Cerebellar nuclear complex (tissue), 1 donor: ENCODE results near the gene KRT38.

ENCODE experiments used
- DNase-seq, 2 experiments: peaks; one replicate each; lab custom pipeline; 2025; lab: John Stamatoyannopoulos, UW

The KRT38 gene

GRCh38 chr17:41440531-41441033 is at the start of gene KRT38:
Gene KRT38 (minus strand): TSS chr17:41440983. CDS start chr17:41440921, 62 bp downstream.
- DNase-seq = no peak

DNA sequence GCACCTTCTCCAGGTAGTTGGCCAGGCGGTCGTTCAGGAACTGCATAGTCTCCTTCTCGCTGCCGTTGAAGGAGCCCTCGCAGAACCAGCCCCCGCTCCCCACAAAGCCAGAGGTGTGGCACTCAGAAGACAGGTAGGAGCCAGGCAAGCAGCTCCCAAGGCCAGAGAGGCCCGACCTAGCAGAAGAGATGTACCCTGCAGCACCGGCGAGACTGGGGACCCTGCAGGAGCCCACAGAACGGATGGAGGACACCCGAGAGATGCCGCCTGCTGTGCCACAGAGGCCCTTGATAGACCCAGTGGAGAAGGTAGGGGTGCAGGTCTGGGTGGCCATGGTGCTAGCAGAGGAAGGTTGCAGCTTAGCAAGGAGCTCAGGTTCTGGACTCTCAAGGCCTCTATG is 48.7 kb upstream of the KRT38 start, which contains the start of gene KRT36:
Gene KRT36, minus strand, starts transcription at position 380 of the 400 bp plus-strand sequence. Its CDS starts 46 bp downstream, at position 334.
- no peak for DNase-seq

DNA sequence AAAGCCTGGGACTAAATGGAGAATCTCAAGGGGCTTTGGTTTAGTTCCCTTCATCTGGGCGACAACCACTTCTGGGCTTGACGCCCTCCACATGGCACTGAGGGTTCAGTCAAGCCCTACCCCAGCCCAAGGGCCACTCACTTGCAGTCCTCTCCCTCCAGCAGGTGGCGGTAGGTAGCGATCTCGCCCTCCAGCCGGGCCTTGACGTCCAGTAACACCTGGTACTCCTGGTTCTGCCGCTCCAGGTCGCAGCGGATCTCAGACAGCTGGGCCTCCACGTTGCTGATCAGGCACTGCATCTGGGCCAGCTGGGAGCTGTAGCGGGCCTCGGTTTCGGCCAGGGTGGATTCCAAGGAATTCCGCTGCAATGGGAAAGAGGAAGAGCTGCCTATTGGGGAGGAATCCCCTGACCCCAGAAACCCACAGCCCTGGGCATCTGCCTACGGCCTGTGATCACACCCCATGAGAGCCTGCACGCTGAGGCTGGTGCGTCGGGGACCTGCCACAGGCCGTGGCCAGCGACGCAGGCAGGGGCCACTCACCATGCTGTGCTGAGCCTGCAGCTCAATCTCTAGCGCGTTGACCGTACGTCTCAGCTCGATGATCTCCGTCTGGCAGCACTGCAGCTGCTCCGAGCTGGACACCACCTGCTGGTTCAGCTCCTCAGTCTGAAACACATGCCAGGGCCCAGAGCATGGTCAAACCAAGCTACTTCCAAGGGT is 46.2 kb upstream of the KRT38 start:
- no peak for DNase-seq

DNA sequence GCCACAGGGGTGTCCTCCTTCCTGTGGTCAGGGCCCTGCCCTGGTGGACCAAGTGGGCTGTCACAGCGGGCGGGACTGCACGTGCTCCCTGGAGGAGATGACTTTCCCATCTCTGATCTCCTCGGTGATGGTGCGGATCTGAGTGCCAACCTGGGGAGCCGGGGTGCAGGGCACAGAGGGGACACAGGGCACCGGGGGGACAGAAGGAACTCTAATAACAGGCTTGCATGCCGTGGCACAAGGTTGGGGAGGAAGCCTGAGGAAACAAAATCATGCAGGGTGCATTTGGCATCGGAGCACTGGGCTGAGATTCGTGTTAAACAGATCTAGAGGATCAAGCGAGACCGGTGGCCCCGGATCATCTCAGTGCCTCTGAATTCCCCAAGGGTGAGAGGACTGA is 45.5 kb upstream of the KRT38 start:
- DNase-seq = no peak

DNA sequence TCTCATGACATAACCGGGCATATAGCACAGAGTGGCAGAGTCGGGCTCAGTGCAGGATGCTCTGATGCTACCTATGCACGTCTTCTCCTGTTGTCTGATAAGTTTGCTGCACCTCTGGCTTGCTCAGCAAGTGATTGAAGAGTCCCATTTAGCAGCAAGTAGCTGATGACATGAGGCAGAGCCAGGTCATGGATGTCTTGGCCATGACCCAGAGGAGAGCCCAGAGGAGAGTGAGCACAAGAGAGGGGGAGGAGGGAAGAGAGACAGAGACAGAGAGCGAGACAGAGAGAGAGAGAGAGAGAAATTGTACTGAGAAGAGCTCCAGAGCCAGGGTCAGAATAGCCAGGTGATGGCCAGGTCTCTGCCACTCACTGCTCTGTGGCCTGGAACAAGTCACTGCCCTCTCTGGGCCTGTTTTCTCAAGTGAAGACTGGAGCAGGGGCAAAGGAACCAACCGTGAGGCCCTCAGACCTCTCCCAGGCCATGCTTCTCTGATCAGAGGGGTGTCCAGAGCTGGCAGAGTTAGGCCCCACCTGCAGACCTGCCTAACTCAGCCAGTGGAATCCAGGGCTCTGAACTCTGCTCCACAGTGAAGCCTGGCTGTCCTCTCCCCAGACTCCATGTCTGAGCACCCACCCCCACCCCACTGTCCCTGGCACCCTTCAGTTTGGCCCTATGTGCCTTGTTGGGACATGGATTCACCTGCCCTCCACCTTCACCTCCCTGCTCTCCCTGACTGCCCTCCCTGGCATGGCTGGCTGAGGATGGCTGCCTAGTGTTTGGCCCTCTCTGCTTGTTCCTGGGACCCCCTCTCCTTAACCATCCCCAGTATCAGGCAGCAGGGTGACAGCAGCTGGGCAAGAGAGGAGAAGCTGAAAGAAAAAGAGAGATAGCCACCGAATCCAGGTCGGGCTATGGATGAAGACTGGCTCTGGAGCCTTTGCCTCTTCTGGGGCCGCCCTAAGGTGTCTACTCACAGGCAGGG is 44.4 kb upstream of the KRT38 start:
- DNase-seq = no peak

- DNase-seq = no peak
Observed at GRCh38 chr17:41483991-41484826, 43.4 kb upstream of the KRT38 start.

DNA sequence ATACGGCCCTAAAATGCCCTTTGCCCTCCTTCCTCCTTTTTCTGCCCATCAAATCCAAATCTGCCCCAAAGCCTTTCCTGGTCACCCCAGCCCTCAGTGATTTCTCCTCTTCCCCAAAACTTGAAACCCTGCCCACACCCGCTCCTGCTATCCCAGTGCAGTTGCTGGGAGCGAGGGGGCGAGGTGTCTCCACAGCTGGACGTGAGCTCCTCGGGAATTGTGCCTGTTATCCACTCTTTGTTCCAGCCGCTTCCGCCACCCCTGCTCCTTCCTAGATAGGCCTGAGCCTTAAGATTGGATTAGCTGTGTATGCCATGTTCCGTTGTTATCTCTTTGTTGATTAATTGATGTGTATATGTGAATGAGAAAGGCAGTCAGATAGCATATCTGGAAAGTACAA is 42.7 kb upstream of the KRT38 start:
- DNase-seq = no peak

- no peak for DNase-seq
Observed at GRCh38 chr17:41481036-41481435, 40.3 kb upstream of the KRT38 start, which contains the start of gene KRT35. Gene KRT35 (minus strand): TSS chr17:41481151. CDS start chr17:41481097, 54 bp downstream.

- no peak for DNase-seq
Observed at GRCh38 chr17:41480581-41480980, 39.8 kb upstream of the KRT38 start.

- DNase-seq = no peak
Observed at GRCh38 chr17:41480136-41480535, 39.4 kb upstream of the KRT38 start.

- no peak for DNase-seq
Observed at GRCh38 chr17:41478237-41478636, 37.5 kb upstream of the KRT38 start.

DNA sequence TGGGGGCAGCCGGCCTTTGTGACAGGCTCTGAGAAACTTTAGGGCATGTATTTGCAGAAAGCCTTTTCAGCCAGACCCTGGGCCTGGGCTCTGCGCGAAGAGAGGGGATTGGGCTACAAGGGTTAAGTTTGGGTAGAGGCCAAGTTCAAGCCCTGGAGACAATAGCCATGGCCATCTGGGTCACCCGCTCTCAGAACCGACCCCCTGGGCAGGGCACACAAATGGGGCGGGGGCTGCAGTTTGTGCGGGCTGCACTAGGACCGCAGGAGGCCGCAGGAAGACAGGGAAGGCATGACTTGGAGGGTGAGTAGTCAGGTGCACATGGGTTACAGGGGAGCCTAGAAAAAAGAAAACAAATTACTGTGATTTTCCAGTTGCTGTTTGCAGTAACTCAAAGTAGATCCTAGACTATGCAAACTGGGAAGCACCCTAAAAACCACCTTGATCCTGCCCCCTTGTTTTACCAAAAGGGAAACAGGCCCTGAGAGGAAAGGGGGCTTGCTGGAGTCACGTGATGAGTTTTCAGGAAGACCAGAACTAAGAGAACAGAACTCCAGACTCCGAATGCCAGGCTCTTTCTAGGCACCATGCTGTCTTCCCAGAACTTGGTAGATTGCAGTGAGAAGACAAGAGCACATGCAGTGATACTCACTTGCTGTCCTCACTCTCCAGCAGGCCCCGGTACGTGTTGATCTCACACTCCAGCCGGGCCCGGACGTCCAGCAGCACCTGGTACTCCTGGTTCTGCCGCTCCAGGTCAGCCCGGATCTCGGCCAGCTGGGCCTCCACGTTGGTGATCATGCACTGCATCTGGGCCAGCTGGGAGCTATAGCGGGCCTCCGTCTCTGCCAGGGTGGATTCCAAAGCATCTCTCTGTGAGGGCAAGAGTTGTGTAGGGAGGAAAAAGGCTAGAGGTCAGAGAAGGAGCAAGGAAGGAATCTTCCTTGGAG is 36.4 kb upstream of the KRT38 start:
- no peak for DNase-seq

GRCh38 chr17:41475421-41475820 is 34.6 kb upstream of the KRT38 start:
- no peak for DNase-seq

GRCh38 chr17:41474863-41475262 is 34.1 kb upstream of the KRT38 start:
- DNase-seq = no peak

DNA sequence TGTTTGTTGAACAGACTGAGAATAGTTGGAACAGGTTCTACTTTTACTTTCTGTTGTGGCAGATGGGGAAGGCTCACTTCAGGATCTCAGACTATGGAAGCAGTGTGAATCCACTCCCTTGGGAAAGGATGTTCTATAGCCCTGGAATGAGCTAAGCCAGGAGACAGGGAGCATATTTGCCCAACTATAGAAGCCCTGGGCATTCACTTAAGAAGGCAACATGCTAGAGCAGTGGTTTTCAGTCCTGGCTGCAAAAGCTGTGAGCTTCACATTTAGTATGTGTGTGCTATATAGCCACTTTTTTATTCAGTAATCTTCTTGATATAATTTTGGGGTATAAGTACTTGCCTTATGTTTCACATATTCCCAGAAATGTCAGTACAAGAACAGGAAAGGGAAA is 27.6 kb upstream of the KRT38 start:
- DNase-seq = no peak

- DNase-seq = no peak
Observed at GRCh38 chr17:41467561-41467960, 26.8 kb upstream of the KRT38 start.

DNA sequence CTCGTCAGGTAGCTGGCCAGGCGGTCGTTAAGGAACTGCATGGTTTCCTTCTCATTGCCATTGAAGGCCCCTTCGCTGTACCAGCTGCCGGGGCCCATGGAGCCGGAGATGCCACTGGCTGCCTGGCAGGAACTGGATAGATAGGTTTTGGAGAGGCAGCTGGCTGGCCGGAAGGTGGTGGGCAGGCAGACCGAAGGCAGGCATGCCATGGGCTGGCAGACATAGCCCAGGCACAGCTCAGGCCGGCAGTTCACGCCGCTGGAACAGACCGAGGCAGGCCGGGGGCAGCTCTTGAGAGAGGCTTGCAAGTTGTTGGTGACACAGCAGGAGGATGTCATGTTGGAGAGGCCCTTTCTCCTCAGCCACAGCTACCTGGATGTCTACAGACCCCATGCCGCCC is 26.2 kb upstream of the KRT38 start, which contains the start of gene KRT32:
Gene KRT32, minus strand, starts transcription at position 399 of the 400 bp plus-strand sequence. Its CDS starts 61 bp downstream, at position 338.
- DNase-seq = no peak

GRCh38 chr17:41464682-41465081 is 23.9 kb upstream of the KRT38 start:
- no peak for DNase-seq

- no peak for DNase-seq
Observed at GRCh38 chr17:41464173-41464572, 23.4 kb upstream of the KRT38 start.

GRCh38 chr17:41463746-41464145 is 23.0 kb upstream of the KRT38 start:
- DNase-seq = no peak
